Mesothelial cell of epicardium (in vitro differentiated cells): ENCODE data around the gene TLE3. TPM values are rescaled to one million over a fixed set of nuclear protein-coding genes. Genes with fewer than 3 reads are reported as not detected.

Experiments
- DNase-seq, 2 experiments: peaks; one replicate each; pipeline ENCODE4 v3.0.0; 2021; ENCODE audit warnings: low spot score in 2 of 2; ENCODE audit not compliant: unreplicated experiment in 2 of 2
- H3K27ac Mint-ChIP-seq: 2 replicates; pipeline ENCODE4 v1.8.0; 2021; ENCODE audit warnings: mixed read lengths
- H3K27me3 Mint-ChIP-seq: 2 replicates; pipeline ENCODE4 v1.8.0; 2021; ENCODE audit warnings: low read depth, mixed read lengths
- H3K36me3 Mint-ChIP-seq: 2 replicates; pipeline ENCODE4 v1.8.0; 2021; ENCODE audit warnings: mixed read lengths
- H3K4me1 Mint-ChIP-seq: 2 replicates; pipeline ENCODE4 v1.8.0; 2021; ENCODE audit warnings: mixed read lengths
- H3K4me3 Mint-ChIP-seq: 2 replicates; pipeline ENCODE4 v1.8.0; 2021; ENCODE audit warnings: mild to moderate bottlenecking, moderate library complexity, mixed read lengths
- H3K9me3 Mint-ChIP-seq: 2 replicates; pipeline ENCODE4 v1.8.0; 2021; ENCODE audit warnings: mixed read lengths
- CTCF ChIP-seq: fragments of 200-600 bp; sonication (generic); IDR thresholded peaks from one replicate; pipeline ENCODE4 v1.5.0; 2021; ENCODE audit warnings: antibody characterized with exemption; ENCODE audit not compliant: unreplicated experiment
- total RNA-seq: library from RNA; stranded (reverse); gene quantifications from 3 replicates; pipeline ENCODE4 v1.2.1, GENCODE V29; 2021

TLE3 gene
- total RNA-seq, 1 donor from 2014 or later: 165 TPM

- no peak for DNase-seq
- H3K36me3 Mint-ChIP-seq: peaks cover 51% of the 10 kb centered on the region
- H3K27ac Mint-ChIP-seq: no peak overlapping the region
- H3K4me1 Mint-ChIP-seq: peaks cover 39% of the 10 kb centered on the region
- no peaks in the 10 kb centered on the region for H3K9me3 Mint-ChIP-seq
- H3K4me3 Mint-ChIP-seq: no peak overlapping the region
- H3K27me3 Mint-ChIP-seq: no peaks in the 10 kb centered on the region
- no peak for TF ChIP-seq CTCF
Measured at GRCh38 chr15:70083946-70084345, 13.8 kb downstream of the TLE3 start.

DNA sequence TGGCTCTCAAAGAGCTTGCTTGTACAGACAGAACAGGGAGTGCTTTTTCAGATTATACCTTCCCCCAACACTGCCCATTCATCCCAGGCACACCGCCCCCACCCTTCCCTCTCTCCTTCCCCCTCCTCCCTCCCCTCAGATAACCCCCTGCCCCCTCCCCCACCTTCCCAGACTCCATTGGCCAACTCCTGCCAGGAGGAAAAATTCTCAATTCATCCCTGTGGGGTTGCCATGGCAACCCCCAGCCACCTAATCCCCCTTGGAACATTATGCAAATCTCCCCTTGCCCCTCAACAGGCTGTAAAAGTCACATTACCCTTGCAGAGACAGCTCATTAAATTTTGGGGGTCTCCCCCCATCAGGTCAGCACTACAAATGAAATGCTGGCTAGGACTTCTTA lies 14.3 kb downstream of the TLE3 start:
- H3K4me1 Mint-ChIP-seq: peaks cover 37% of the 10 kb centered on the region

GRCh38 chr15:70082281-70082900 lies 15.3 kb downstream of the TLE3 start:
- Mint-ChIP-seq H3K9me3 (no peaks in the 10 kb centered on the region), H3K4me3 (no peak overlapping the region), H3K27me3 (no peaks in the 10 kb centered on the region), H3K36me3 (peaks cover 54% of the 10 kb centered on the region), H3K27ac (no peak overlapping the region), H3K4me1 (peaks cover 33% of the 10 kb centered on the region)
- DNase-seq: no peak
- no peak for TF ChIP-seq CTCF

More for the DNA sequence above, 14.3 kb downstream of the TLE3 start:
- H3K36me3 Mint-ChIP-seq: peaks cover 52% of the 10 kb centered on the region
- no peaks in the 10 kb centered on the region for H3K9me3 Mint-ChIP-seq
- no peak overlapping the region for H3K4me3 Mint-ChIP-seq
- H3K27ac Mint-ChIP-seq: no peak overlapping the region
- no peaks in the 10 kb centered on the region for H3K27me3 Mint-ChIP-seq
- DNase-seq: no peak
- TF ChIP-seq CTCF: no peak

DNA sequence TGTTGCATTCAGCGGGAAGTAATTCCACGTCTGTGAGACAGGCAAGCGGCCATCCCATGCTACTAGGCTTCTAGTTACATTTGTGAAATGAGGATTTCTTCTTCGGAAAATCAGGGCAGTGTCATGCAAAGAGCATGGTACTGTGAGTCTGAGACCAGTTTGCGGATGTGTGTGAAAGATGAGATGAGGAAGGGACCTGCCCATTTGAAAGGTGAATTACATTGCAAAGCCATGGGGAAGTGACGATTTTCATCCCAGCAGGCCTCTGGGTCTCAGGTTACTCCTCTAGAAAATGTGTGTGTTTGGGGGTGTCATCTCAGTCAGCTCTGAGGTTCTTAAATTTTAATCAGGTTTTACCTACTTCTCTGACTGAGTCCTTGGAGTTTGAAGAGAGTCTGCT lies 16.1 kb downstream of the TLE3 start:
- DNase-seq: no peak
- Mint-ChIP-seq H3K36me3 (peaks cover 49% of the 10 kb centered on the region), H3K27ac (no peak overlapping the region), H3K9me3 (no peaks in the 10 kb centered on the region), H3K27me3 (no peaks in the 10 kb centered on the region), H3K4me3 (no peak overlapping the region), H3K4me1 (peaks cover 26% of the 10 kb centered on the region)
- no peak for TF ChIP-seq CTCF

DNA sequence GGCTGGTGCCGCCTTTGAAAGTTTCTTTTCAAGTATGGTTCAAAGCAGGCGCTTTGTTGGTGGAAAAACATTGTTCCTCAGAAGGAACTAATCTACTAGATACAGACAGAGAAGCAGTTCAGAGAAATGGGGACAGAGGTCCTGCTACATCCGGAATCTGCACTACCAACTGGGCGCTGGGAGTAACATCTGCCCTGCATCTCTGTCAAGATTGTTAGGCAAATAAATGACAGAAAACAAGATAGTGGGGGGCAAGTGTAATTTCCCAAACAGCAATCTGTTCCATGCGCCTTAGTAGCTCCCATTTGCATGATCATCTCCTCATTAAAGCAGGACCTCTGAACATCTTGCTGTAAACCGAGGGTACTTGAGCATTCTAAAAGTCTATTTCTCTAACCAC lies 17.4 kb downstream of the TLE3 start:
- H3K4me3 Mint-ChIP-seq: no peak overlapping the region
- H3K27ac Mint-ChIP-seq: no peak overlapping the region
- no peaks in the 10 kb centered on the region for H3K9me3 Mint-ChIP-seq
- H3K4me1 Mint-ChIP-seq: peaks cover 25% of the 10 kb centered on the region
- no peaks in the 10 kb centered on the region for H3K27me3 Mint-ChIP-seq
- TF ChIP-seq CTCF: no peak
- peaks cover 50% of the 10 kb centered on the region for H3K36me3 Mint-ChIP-seq
- DNase-seq: no peak

- no peak for TF ChIP-seq CTCF
- DNase-seq: no peak
- no peak overlapping the region for H3K27ac Mint-ChIP-seq
- no peaks in the 10 kb centered on the region for H3K9me3 Mint-ChIP-seq
- no peak overlapping the region for H3K4me3 Mint-ChIP-seq
- peaks cover 25% of the 10 kb centered on the region for H3K4me1 Mint-ChIP-seq
- H3K27me3 Mint-ChIP-seq: no peaks in the 10 kb centered on the region
- H3K36me3 Mint-ChIP-seq: peaks cover 49% of the 10 kb centered on the region
Measured at GRCh38 chr15:70079888-70080287, 17.8 kb downstream of the TLE3 start.
